Ishikawa (cell line): ENCODE results near the gene LY9.
A peak's percentile ranks its signal among the peaks of the same experiment; 100 is the strongest.

Experiments used
- CEBPB ChIP-seq: IDR thresholded peaks from 2 replicates; pipeline ENCODE4 v1.6.1; 2012
- CREB1 ChIP-seq: IDR thresholded peaks from 2 replicates; pipeline ENCODE4 v1.6.1; 2012; ENCODE audit warnings: low read depth
- EP300 ChIP-seq: IDR thresholded peaks from 2 replicates; pipeline ENCODE4 v1.6.1; 2012; ENCODE audit warnings: borderline replicate concordance
- FOXM1 ChIP-seq: IDR thresholded peaks from 2 replicates; pipeline ENCODE4 v1.6.1; 2012; ENCODE audit warnings: low read depth, borderline replicate concordance
- NFIC ChIP-seq: IDR thresholded peaks from 2 replicates; pipeline ENCODE4 v1.6.1; 2012
- RAD21 ChIP-seq: IDR thresholded peaks from 2 replicates; pipeline ENCODE4 v1.6.1; 2012; ENCODE audit warnings: low read depth
- REST ChIP-seq: IDR thresholded peaks from 2 replicates; pipeline ENCODE4 v1.6.1; 2012; ENCODE audit warnings: low read depth, mild to moderate bottlenecking
- TAF1 ChIP-seq: IDR thresholded peaks from 2 replicates; pipeline ENCODE4 v1.6.1; 2012; ENCODE audit warnings: low read depth, mild to moderate bottlenecking
- TEAD4 ChIP-seq: IDR thresholded peaks from 2 replicates; pipeline ENCODE4 v1.6.1; 2012
- USF1 ChIP-seq: IDR thresholded peaks from 2 replicates; pipeline ENCODE4 v1.6.1; 2012
- YY1 ChIP-seq: IDR thresholded peaks from 2 replicates; pipeline ENCODE4 v1.6.1; 2012; ENCODE audit warnings: low read depth
- TF ChIP-seq, protein P1 (sequence below): IDR thresholded peaks from 2 replicates; pipeline ENCODE4 v1.6.1; 2012

DNA sequence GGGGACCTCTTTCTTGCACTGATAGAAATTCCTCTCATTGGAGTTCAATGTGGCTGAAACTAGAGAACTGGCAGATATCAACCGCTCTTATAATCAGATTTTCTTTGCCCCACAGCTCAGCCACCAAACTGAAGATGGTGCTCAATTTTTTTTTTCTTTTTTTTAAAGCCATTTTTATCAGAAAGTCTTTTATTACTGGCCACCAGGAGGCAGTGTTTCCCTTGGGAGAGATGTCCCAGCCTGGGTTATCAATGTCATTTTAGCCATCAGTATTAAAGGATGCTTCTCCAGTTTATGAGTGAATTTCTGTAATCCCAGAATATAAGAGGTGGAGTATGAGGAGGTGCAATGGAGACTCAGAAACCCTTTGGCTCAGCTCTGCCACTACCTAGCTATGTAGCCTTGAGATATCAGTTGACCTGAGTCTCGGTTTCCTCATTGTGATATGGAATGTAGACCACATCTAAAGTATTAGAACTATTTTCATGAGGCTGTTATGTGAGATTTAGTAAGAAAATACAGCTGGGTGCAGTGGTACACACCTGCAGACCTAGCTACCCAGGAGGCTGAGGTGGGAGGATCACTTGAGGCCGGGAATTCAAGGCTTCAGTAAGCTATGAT lies 39.1 kb downstream of the LY9 start:
- TF ChIP-seq RAD21 (peak; percentile 78), REST (no peak), EP300 (no peak), TEAD4 (no peak), TAF1 (no peak), YY1 (no peak), FOXM1 (no peak), CEBPB (no peak), NFIC (no peak), CREB1 (no peak), USF1 (no peak)
- TF ChIP-seq, protein P1, sequence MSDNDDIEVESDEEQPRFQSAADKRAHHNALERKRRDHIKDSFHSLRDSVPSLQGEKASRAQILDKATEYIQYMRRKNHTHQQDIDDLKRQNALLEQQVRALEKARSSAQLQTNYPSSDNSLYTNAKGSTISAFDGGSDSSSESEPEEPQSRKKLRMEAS, result no peak
